MV-4-11 (cell line): ENCODE data around the gene GTF3C1.
A peak's percentile ranks its signal among the peaks of the same experiment; 100 is the strongest.
"Not testable (repeated sequence)": the region's sequence is repeated elsewhere in the genome, so short reads cannot be mapped to it uniquely, and the experiment has no call there.

Experiments used
- DNase-seq: peaks from one replicate; lab custom pipeline; 2025; lab: John Stamatoyannopoulos, UW

GTF3C1 gene

DNA sequence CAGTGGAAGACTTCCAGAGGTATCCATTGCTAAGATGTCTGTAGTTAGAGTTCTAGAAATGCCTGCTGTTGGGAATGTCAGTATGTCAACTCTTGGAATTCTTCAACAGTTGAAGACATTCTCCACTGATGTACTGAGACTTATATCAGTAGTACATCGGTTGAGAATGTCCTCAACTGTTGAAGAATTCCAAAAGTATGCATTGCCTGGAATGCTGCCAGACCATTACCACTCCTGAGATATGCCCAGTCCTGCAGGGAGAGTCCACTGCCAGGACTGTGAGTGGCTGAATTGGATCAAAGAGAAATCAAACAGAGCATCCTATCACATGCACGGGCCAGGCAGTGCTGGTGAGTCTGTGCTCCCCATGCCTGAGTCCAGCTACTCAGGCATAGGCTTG lies 105.7 kb downstream of the GTF3C1 start:
- DNase-seq, result no peak

- DNase-seq, result no peak
Observed at GRCh38 chr16:27441998-27442397, 107.7 kb downstream of the GTF3C1 start.

DNA sequence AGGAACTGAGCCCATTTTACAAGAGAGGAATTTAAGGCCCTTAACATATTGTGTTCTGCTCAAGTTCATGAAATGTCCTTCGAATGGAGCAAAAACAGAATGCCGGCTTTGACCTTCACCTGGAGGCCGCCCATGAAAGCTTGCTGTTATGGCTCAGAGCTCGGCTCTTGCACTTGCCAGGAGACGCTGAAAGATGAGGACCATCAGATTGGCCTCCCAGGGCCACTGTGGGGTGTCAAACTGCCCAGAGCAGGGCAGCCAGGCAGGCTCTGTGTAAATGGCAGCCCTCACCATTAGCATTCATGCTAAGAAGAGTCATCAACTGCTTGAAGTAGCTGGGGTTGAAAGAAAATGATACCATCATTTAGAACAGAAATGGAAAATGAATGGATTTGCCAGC lies 108.4 kb downstream of the GTF3C1 start:
- no peak for DNase-seq

- no peak for DNase-seq
Observed at GRCh38 chr16:27439271-27440018, 110.3 kb downstream of the GTF3C1 start.

DNA sequence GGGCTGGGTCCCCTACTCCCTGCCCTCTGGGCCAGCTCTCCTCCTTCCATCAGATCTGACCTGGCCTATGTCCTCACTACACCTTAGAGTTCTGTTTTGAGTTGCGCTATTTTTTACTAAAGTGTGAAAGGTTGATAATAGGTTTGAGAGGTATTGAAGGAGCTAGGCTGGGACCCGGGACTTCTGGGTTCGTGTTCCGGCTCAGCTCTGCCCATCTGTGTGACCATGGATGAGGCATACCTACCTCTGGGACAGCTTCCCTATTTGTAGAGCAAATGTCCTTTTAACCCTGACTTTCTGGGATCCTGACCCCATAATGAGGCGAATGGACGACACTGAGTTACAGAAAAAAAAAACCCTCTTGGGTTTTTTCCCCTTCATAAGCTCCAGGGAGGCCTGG lies 111.8 kb downstream of the GTF3C1 start:
- no peak for DNase-seq

DNA sequence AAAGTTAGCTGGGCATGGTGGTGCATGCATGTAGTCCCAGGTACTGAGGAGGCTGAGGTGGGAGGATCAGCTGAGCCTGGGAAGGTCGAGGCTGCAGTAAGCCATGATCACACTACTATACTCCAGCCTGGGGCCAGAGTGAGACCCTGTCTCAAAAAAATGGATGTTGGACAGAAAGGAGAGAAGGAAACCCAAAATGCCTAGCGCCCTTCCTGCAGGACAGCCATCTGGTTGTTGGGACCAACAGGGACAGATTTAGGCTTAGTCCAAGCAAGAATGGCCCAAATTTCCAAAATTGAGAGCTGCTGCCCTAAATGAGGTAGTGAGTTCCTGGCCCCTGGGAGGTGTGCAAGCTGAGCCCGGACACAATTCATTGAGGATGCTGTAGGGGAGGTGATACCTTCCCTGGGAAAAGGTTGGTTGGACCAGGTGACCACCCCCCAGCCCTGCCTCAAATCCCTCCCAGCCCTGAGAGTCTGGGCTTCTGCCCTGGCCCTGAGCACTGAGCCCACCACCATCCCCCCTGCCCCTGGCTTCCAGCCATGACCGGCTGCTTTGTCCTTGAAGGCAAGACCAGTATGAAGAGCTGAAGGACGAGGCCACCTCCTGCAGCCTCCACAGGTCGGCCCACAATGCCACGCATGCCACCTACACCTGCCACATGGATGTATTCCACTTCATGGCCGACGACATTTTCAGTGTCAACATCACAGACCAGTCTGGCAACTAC lies 112.6 kb downstream of the GTF3C1 start:
- no peak for DNase-seq

DNA sequence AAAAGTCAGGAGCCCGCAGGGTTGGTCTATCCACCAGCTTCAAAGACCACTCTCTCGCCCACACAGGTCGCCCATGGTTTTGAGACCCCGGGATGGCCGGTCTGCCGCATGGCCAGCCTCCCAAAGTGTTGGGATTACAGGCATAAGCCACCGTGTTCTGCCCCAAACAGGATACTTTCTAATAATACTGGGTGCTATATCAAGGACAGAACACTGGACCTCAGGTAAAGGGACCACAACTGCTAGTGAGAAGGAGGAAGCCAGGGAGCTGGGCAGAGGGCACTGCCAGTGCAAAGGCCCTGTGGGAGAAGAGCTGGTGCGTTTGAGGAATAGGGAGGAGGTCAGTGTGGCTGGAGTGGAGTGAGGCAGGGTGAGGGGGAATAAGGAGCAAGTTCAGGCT lies 113.6 kb downstream of the GTF3C1 start:
- no peak for DNase-seq

DNA sequence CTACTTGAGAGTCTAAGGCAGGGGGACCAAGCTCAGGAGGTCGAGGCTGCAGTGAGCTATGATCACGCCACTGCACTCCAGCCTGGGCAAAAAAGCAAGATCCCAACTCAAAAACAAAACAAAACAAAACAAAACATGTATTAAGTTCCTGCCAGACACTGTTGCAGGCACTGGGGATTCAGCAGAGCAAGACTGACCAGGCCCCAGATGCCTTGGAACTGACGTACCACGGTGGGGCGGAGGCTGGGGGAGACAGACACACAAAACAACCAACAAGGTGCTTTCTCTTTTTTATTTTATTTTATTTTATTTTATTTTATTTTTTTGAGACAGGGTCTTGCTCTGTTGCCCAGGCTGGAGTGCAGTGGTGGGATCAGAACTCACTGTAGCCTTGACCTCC lies 114.6 kb downstream of the GTF3C1 start:
- not testable (repeated sequence) for DNase-seq

DNA sequence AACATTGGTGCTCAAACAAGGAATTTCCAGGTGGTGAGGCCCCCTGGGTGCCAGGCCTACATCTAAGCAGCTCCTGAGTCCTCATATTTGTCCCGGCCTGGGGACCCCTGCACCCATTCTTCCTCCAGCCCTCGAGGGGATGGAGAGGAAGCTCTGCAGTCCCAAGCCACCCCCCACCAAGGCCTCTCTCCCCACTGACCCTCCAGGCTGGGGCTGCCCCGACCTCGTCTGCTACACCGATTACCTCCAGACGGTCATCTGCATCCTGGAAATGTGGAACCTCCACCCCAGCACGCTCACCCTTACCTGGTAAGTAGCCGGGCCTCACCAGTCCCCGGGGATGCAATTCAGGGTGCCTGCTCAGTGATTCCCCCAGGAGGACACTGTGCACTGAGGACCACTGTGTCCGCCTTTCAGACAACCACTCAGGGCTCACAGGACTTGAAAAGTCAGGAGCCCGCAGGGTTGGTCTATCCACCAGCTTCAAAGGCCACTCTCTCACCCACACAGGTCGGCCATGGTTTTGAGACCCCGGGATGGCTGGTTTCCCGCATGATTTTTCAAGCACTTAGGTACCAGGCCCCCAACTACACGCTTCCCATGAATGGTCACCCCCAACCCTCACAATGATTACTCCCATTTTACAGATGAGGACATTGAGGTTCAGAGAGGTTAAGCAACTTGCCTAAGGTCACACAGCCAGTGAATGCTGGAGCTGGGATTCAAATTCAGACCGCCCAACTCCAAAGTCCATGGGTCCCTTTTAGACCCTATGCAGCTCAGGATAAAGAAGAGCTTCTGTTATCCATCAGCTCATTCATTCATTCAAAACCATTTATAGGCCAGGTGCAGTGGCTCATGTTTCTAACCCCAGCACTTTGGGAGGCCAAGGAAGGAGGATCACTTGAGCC lies 115.3 kb downstream of the GTF3C1 start:
- DNase-seq, result no peak

DNA sequence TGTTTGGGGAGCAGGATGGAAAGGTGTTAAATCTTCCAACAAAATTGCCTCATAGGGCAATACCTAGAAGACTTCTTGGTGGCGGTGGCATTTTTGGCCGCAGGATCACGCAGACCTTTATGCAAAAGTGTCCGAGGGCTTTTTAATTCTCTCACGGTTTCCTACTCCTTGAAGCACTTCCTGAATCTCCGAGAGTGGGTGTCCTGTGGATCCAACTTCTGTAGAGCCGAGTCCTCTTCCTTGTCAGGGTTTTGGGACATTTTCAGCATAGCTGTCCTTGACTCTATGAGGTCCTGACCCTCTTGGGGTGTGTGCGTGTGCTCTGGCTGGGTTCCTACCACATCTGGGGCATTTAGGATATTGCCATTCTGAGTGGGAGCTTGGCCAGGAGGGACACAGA lies 116.1 kb downstream of the GTF3C1 start:
- DNase-seq, result no peak

GRCh38 chr16:27433191-27433590 lies 116.5 kb downstream of the GTF3C1 start:
- not testable (repeated sequence) for DNase-seq

- no peak for DNase-seq
Observed at GRCh38 chr16:27432558-27432957, 117.2 kb downstream of the GTF3C1 start.

- no peak for DNase-seq
Observed at GRCh38 chr16:27431773-27432532, 117.8 kb downstream of the GTF3C1 start.

GRCh38 chr16:27430923-27431484 lies 118.7 kb downstream of the GTF3C1 start:
- peak; percentile 93 for DNase-seq

DNA sequence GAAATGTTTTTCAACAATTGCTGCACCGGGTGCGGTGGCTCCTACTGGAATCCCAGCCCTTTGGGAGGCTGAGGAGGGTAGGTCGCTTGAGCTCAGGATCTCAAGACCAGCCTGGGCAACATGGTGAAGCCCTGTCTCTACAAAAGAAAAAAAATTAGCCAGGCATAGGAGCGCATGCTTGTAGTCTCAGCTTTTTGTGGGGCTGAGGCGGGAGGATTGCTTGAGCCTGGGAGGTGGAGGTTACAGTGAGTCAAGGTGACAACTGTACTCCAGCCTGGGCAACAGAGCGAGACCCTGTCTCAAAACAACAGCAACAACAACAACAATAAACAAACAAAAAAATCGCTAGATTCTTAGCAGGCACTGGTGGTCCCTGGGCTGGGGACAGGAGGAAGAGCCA lies 119.2 kb downstream of the GTF3C1 start:
- no peak for DNase-seq

GRCh38 chr16:27429981-27430441 lies 119.7 kb downstream of the GTF3C1 start:
- peak; percentile 33 for DNase-seq

GRCh38 chr16:27429330-27429871 lies 120.3 kb downstream of the GTF3C1 start:
- DNase-seq, result no peak

GRCh38 chr16:27428026-27428785 lies 121.5 kb downstream of the GTF3C1 start:
- peak; percentile 40 for DNase-seq

GRCh38 chr16:27427538-27427937 lies 122.2 kb downstream of the GTF3C1 start:
- no peak for DNase-seq
